HepG2 (cell line): ENCODE results near the gene SOX9. TPM values are rescaled to one million over a fixed set of nuclear protein-coding genes. Genes with fewer than 3 reads are reported as not detected.

Experiments
- CEBPG ChIP-seq: IDR thresholded peaks from 2 replicates; pipeline ENCODE4 v1.6.1; 2016
- E2F5 ChIP-seq: sonication (generic); formaldehyde crosslinking; conservative IDR thresholded peaks from 2 replicates; pipeline ENCODE4 v1.4.0; 2020; ENCODE audit warnings: missing genetic modification reagents
- ELF3 ChIP-seq: IDR thresholded peaks from 2 replicates; pipeline ENCODE4 v1.6.1; 2016; ENCODE audit warnings: missing genetic modification reagents, missing compliant biosample characterization
- FIP1L1 ChIP-seq: fragments of 200-400 bp; formaldehyde crosslinking; IDR thresholded peaks from 2 replicates; pipeline ENCODE4 v1.6.1; 2018; ENCODE audit warnings: low read depth, mild to moderate bottlenecking, low read length, moderate library complexity, borderline replicate concordance; ENCODE audit not compliant: insufficient read depth
- FOXK1 ChIP-seq: sonication (generic); formaldehyde crosslinking; IDR thresholded peaks from 2 replicates; pipeline ENCODE4 v1.4.0; 2020; ENCODE audit warnings: low read depth, missing genetic modification reagents, borderline replicate concordance
- FOXP1 ChIP-seq, 2 experiments: fragments of 450-650 bp in 1 of 2; IDR thresholded peaks; 2 replicates each; pipeline ENCODE4 v1.6.1; 2017 to 2018; ENCODE audit warnings: antibody characterized with exemption in 1 of 2
- HMG20A ChIP-seq: IDR thresholded peaks from 2 replicates; pipeline ENCODE4 v1.6.1; 2016; ENCODE audit warnings: borderline replicate concordance
- KDM4B ChIP-seq: sonication (generic); formaldehyde crosslinking; IDR thresholded peaks from 2 replicates; pipeline ENCODE4 v1.4.0; 2020; ENCODE audit warnings: missing genetic modification reagents
- KDM5B ChIP-seq: sonication (generic); formaldehyde crosslinking; IDR thresholded peaks from 2 replicates; pipeline ENCODE4 v1.4.0; 2020; ENCODE audit warnings: missing genetic modification reagents, mild to moderate bottlenecking, borderline replicate concordance
- KLF16 ChIP-seq, 2 experiments: sonication (generic) in 1 of 2; formaldehyde crosslinking in 1 of 2; IDR thresholded peaks; 2 replicates each; pipeline versions ENCODE4 v1.6.1 to v1.8.0; 2016 to 2023; ENCODE audit warnings: missing genetic modification reagents in 2 of 2, missing compliant biosample characterization in 1 of 2
- MAFF ChIP-seq: IDR thresholded peaks from 2 replicates; pipeline ENCODE4 v1.6.1; 2011; ENCODE audit warnings: low read depth, low read length, improper control_type of control experiment
- MTERF4 ChIP-seq: sonication (generic); formaldehyde crosslinking; IDR thresholded peaks from 2 replicates; pipeline ENCODE4 v1.8.0; 2023; ENCODE audit warnings: mild to moderate bottlenecking, missing genetic modification reagents
- MTF1 ChIP-seq: sonication (generic); formaldehyde crosslinking; IDR thresholded peaks from 2 replicates; pipeline ENCODE4 v1.5.0; 2020; ENCODE audit warnings: missing genetic modification reagents
- NCOA2 ChIP-seq: sonication (generic); formaldehyde crosslinking; IDR thresholded peaks from 2 replicates; pipeline ENCODE4 v1.8.0; 2022; ENCODE audit warnings: inconsistent platforms
- NFIC ChIP-seq: IDR thresholded peaks from 2 replicates; pipeline ENCODE4 v1.6.1; 2012; ENCODE audit warnings: mild to moderate bottlenecking, low read length, inconsistent platforms
- NR2F6 ChIP-seq, 2 experiments: IDR thresholded peaks; 2 replicates each; pipeline ENCODE4 v1.6.1; 2016; ENCODE audit warnings: antibody characterized with exemption in 1 of 2, mild to moderate bottlenecking in 1 of 2
- SATB2 ChIP-seq: sonication (generic); formaldehyde crosslinking; IDR thresholded peaks from 2 replicates; pipeline ENCODE4 v1.5.0; 2020; ENCODE audit warnings: missing genetic modification reagents
- TBP ChIP-seq: sonication (generic); formaldehyde crosslinking; IDR thresholded peaks from 2 replicates; pipeline ENCODE4 v1.5.0; 2020; ENCODE audit warnings: missing genetic modification reagents
- TBX3 ChIP-seq: fragments of 450-650 bp; IDR thresholded peaks from 2 replicates; pipeline ENCODE4 v1.6.1; 2017; ENCODE audit warnings: antibody characterized with exemption, mild to moderate bottlenecking, inconsistent platforms, borderline replicate concordance
- TERF1 ChIP-seq: sonication (generic); formaldehyde crosslinking; IDR thresholded peaks from 2 replicates; pipeline ENCODE4 v1.8.0; 2022; ENCODE audit warnings: mild to moderate bottlenecking, missing genetic modification reagents, moderate library complexity
- XRCC5 ChIP-seq: fragments of 200-400 bp; formaldehyde crosslinking; optimal IDR thresholded peaks from 2 replicates; pipeline ENCODE3; 2017; ENCODE audit warnings: mild to moderate bottlenecking, low read length
- ZBTB37 ChIP-seq: sonication (generic); formaldehyde crosslinking; IDR thresholded peaks from 2 replicates; pipeline ENCODE4 v1.4.0; 2020; ENCODE audit warnings: mild to moderate bottlenecking, missing genetic modification reagents
- ZNF552 ChIP-seq: sonication (generic); formaldehyde crosslinking; IDR thresholded peaks from 2 replicates; pipeline ENCODE4 v1.9.0; 2022; ENCODE audit warnings: missing genetic modification reagents, mild to moderate bottlenecking, borderline replicate concordance
- ZNF569 ChIP-seq: sonication (generic); formaldehyde crosslinking; IDR thresholded peaks from 2 replicates; pipeline ENCODE4 v1.5.0; 2020; ENCODE audit warnings: mild to moderate bottlenecking, missing genetic modification reagents, moderate library complexity, borderline replicate concordance
- ZNF597 ChIP-seq: sonication (generic); formaldehyde crosslinking; IDR thresholded peaks from 2 replicates; pipeline ENCODE4 v1.5.0; 2020; ENCODE audit warnings: missing genetic modification reagents
- ZNF652 ChIP-seq: IDR thresholded peaks from 2 replicates; pipeline ENCODE4 v1.6.1; 2016; ENCODE audit warnings: low read depth, borderline replicate concordance
- ZSCAN22 ChIP-seq: sonication (generic); formaldehyde crosslinking; IDR thresholded peaks from 2 replicates; pipeline ENCODE4 v1.4.0; 2020; ENCODE audit warnings: mild to moderate bottlenecking, missing genetic modification reagents
- polyA plus RNA-seq, 8 experiments: library from polyadenylated mRNA; depleted of rRNA in 3 of 8; stranded (reverse) in 7 of 8; unstranded in 1 of 8; fragments of >200 nt; fragmentation: Illumina TruSeq in 4 of 8; extraction: Trizol in 4 of 8; gene quantifications; 2 replicates each; pipeline versions ENCODE4 v1.2.1 to v1.2.3, GENCODE V29; 2011 to 2016; ENCODE audit warnings: low read depth in 4 of 8, missing spikeins in 1 of 8, mixed read lengths in 1 of 8; ENCODE audit not compliant: insufficient read depth in 1 of 8
- total RNA-seq, 5 experiments: library from RNA; depleted of rRNA; stranded (reverse); fragments of >200 nt; fragmentation: Illumina TruSeq; extraction: Trizol; gene quantifications; 2 replicates each; pipeline ENCODE4 v1.2.3, GENCODE V29; 2016; ENCODE audit warnings: low read depth in 1 of 5

Gene SOX9
- total and polyA plus RNA-seq, 2 of the 13 experiments (the other 11 are each of a cell fraction or from before 2014, with no cell fraction given): 16.1 to 27.6 TPM

GRCh38 chr17:72092710-72093322 is 28.0 kb upstream of the SOX9 start (continued):
- no peak for TF ChIP-seq FIP1L1
- peak; percentile 76 for TF ChIP-seq ELF3 (CRISPR knock-in tag)
- no peak for TF ChIP-seq SATB2 (CRISPR knock-in tag)
- no peak for TF ChIP-seq TBP (CRISPR knock-in tag)
- no peak for TF ChIP-seq FOXP1 (IDR thresholded peaks at IDR 0.05)
- peak; percentile 72 for TF ChIP-seq FOXP1 (CRISPR knock-in tag; IDR thresholded peaks at IDR 0.05)
- TF ChIP-seq ZNF652 (CRISPR knock-in tag): peak; percentile 60
- TF ChIP-seq KDM4B (CRISPR knock-in tag): no peak; the same call in 1 of the 2 replicates
- no peak for TF ChIP-seq TERF1 (CRISPR knock-in tag)
- peak; percentile 31 for TF ChIP-seq XRCC5
- no peak for TF ChIP-seq MTF1 (CRISPR knock-in tag)
- TF ChIP-seq KDM5B (CRISPR knock-in tag): no peak
- TF ChIP-seq E2F5 (CRISPR knock-in tag): no peak
- TF ChIP-seq ZNF552 (CRISPR knock-in tag): peak; percentile 59; the same call in 1 of the 2 replicates
- TF ChIP-seq FOXK1 (CRISPR knock-in tag): peak; percentile 71; the same call in 1 of the 2 replicates
- TF ChIP-seq ZNF597: no peak
- no peak for TF ChIP-seq MTERF4 (CRISPR knock-in tag)
- peak; percentile 93 for TF ChIP-seq NFIC
- no peak for TF ChIP-seq ZNF569 (CRISPR knock-in tag)
- TF ChIP-seq KLF16 (CRISPR knock-in tag; IDR thresholded peaks at IDR 0.05): peak in 1 of 2 experiments; percentile 84; a peak in 1 of 4 replicates
- peak; percentile 88 for TF ChIP-seq CEBPG
- TF ChIP-seq NR2F6 (IDR thresholded peaks at IDR 0.05): peak; percentile 98
- peak; percentile 96 for TF ChIP-seq NR2F6 (CRISPR knock-in tag; IDR thresholded peaks at IDR 0.05)
- peak; percentile 98 for TF ChIP-seq NCOA2
- TF ChIP-seq HMG20A (CRISPR knock-in tag): peak; percentile 99
- TF ChIP-seq ZBTB37: peak; percentile 92
- TF ChIP-seq ZSCAN22: no peak
- TF ChIP-seq MAFF: no peak
- TF ChIP-seq TBX3: peak; percentile 79; the same call in 1 of the 2 replicates
